Immature natural killer cell (primary cell): Measurements from ENCODE around the gene CRB3. TPM values are rescaled to one million over a fixed set of nuclear protein-coding genes. Genes with fewer than 3 reads are reported as not detected.
A peak's percentile ranks its signal among the peaks of the same experiment; 100 is the strongest.

ENCODE experiments used
- DNase-seq, 3 donors: peaks; one replicate each; pipeline ENCODE4 v3.0.0; 2022; ENCODE audit warnings: mixed read lengths in 1 of 3
- H3K27ac Mint-ChIP-seq, 6 donors: one replicate each; pipeline ENCODE4 v1.8.0; 2020; ENCODE audit warnings: mixed read lengths in 6 of 6, mild to moderate bottlenecking in 5 of 6, inconsistent platforms in 4 of 6, moderate library complexity in 3 of 6
- H3K27me3 Mint-ChIP-seq, 3 donors: one replicate each; pipeline ENCODE4 v1.8.0; 2020 to 2021; ENCODE audit warnings: low read depth in 3 of 3, mild to moderate bottlenecking in 3 of 3, mixed read lengths in 3 of 3, moderate library complexity in 3 of 3, inconsistent platforms in 1 of 3
- H3K36me3 Mint-ChIP-seq, 3 donors: one replicate each; pipeline ENCODE4 v1.8.0; 2020; ENCODE audit warnings: mixed read lengths in 3 of 3, inconsistent platforms in 2 of 3, mild to moderate bottlenecking in 2 of 3
- H3K4me1 Mint-ChIP-seq, 2 donors: one replicate each; pipeline ENCODE4 v1.8.0; 2020; ENCODE audit warnings: inconsistent platforms in 2 of 2, mild to moderate bottlenecking in 2 of 2, mixed read lengths in 2 of 2, moderate library complexity in 1 of 2
- H3K4me3 Mint-ChIP-seq, 5 donors: one replicate each; pipeline ENCODE4 v1.8.0; 2020; ENCODE audit warnings: mild to moderate bottlenecking in 5 of 5, mixed read lengths in 5 of 5, inconsistent platforms in 3 of 5, moderate library complexity in 3 of 5
- H3K9me3 Mint-ChIP-seq, 6 donors: one replicate each; pipeline ENCODE4 v1.8.0; 2020; ENCODE audit warnings: mild to moderate bottlenecking in 6 of 6, mixed read lengths in 6 of 6, inconsistent platforms in 4 of 6, moderate library complexity in 3 of 6
- polyA plus RNA-seq, 3 donors: library from polyadenylated mRNA; unstranded; fragments of 300-500 nt; fragmentation: Illumina TruSeq; gene quantifications; one replicate each; pipeline ENCODE4 v1.2.3, GENCODE V29; 2021

The CRB3 gene
- polyA plus RNA-seq, 3 donors from 2014 or later, result 0.39 TPM; not detected in 2

DNA sequence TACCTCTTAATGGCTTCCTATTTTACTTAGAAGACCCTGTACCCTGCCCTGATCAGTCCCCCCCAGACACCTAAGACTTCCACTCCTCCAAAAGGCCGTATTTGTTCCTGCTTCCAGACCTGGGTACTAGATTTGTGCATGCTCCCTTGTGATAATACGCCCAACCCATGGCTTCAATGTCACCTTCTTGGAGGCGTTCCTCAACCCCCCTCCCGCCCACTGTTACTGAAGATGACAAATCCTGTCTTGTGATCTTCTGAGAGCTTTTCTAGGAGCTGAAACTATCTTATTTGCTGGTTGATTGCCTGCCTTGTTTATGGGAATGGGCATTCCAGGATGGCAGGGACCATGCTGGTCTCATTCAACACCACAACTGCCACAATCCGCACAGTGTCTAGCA lies 13.9 kb upstream of the CRB3 start:
- H3K4me1 Mint-ChIP-seq, result no peaks in the 10 kb centered on the region
- peaks cover 15 to 23% (median 17%) of the 10 kb centered on the region in 3 donors for H3K36me3 Mint-ChIP-seq
- H3K27me3 Mint-ChIP-seq, result no peaks in the 10 kb centered on the region
- DNase-seq, result no peak
- peaks cover 0 to 8% (median 2%) of the 10 kb centered on the region in 6 donors for H3K9me3 Mint-ChIP-seq
- H3K27ac Mint-ChIP-seq, result no peak overlapping the region
- H3K4me3 Mint-ChIP-seq, result no peak overlapping the region

DNA sequence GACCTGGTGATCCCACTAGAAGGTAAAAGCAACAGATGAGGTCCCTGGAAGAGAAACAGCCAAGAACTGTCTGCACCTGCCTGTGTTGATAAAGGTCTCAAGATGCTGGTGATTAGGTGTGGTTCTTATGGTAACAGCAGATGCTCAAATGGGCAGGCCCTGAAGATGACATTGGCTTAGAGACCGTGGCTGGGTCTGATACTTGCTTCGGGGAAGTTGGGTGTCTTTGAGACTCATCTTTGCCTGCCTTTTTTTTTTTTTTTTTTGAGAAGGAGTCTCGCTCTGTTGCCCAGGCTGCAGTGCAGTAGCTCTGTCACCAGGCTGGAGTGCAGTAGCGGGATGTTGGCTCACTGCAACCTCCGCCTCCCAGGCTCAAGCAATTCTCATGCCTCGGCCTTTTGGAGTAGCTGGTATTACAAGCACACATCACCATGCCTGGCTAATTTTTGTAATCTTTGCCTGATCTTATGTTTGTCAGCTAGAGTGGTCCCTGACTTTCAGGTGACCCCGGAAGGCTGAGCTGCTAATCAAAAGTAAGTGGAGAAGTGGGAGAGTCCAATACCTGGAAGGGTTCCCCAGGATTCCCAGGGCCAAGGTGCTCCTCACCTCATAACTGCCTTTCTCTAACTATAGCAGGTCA lies 12.4 kb upstream of the CRB3 start:
- no peak overlapping the region for H3K27ac Mint-ChIP-seq
- peaks cover 0 to 2% (median 0%) of the 10 kb centered on the region in 3 donors for H3K27me3 Mint-ChIP-seq

DNA sequence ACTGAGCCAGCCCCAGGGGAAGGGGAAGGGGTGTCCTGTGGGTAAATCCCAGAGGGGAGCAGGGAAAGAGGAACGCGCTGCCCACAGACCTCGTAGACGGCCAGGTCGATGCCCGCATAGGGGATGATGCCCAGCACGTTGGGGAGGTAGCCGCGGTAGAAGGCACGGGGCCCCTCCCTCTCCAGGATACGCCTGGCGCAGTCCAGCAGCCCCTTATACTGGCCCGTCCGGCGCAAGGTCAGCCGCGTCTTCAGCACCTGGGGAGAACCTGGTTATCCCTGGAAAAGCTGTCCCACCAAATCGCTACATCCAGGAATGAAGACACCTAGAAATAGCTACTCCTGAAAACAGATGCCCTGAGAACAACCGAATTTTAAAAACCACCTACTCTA lies 11.9 kb upstream of the CRB3 start:
- no peak overlapping the region for H3K4me3 Mint-ChIP-seq
- no peak overlapping the region for H3K27ac Mint-ChIP-seq
- peaks cover 0 to 8% (median 2%) of the 10 kb centered on the region in 6 donors for H3K9me3 Mint-ChIP-seq
- H3K27me3 Mint-ChIP-seq, result peaks cover 0 to 2% (median 0%) of the 10 kb centered on the region in 3 donors
- no peak for DNase-seq
- H3K36me3 Mint-ChIP-seq, result peaks cover 16 to 24% (median 18%) of the 10 kb centered on the region in 3 donors
- H3K4me1 Mint-ChIP-seq, result no peaks in the 10 kb centered on the region

More for the DNA sequence above, 12.4 kb upstream of the CRB3 start:
- no peak for DNase-seq
- H3K4me3 Mint-ChIP-seq, result no peak overlapping the region
- H3K36me3 Mint-ChIP-seq, result peaks cover 18 to 24% (median 20%) of the 10 kb centered on the region in 3 donors
- peaks cover 0 to 8% (median 2%) of the 10 kb centered on the region in 6 donors for H3K9me3 Mint-ChIP-seq
- H3K4me1 Mint-ChIP-seq, result no peaks in the 10 kb centered on the region

DNA sequence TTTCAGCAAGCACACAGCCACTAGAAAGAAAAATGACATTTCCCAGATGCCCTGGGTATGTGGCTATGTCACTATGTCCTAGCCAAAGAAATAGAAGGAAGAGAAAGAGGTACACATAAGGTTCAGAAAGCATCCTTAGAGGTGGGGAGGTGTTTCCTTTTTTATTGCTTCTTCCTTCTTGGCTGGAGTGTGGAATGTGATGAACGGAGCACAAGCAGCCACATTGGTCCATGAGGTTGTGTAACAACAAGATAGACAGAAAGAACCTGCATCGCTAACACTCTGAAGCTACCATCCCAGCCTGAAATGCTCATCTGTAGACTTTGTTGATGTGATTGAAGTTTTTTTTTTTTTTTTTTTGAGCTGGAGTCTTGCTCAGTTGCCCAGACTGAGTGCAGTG lies 11.2 kb upstream of the CRB3 start:
- peaks cover 0 to 2% (median 0%) of the 10 kb centered on the region in 3 donors for H3K27me3 Mint-ChIP-seq
- peaks cover 0 to 8% (median 2%) of the 10 kb centered on the region in 6 donors for H3K9me3 Mint-ChIP-seq
- DNase-seq, result no peak
- H3K36me3 Mint-ChIP-seq, result peaks cover 16 to 24% (median 18%) of the 10 kb centered on the region in 3 donors
- H3K27ac Mint-ChIP-seq, result no peak overlapping the region
- H3K4me3 Mint-ChIP-seq, result no peak overlapping the region
- no peaks in the 10 kb centered on the region for H3K4me1 Mint-ChIP-seq

DNA sequence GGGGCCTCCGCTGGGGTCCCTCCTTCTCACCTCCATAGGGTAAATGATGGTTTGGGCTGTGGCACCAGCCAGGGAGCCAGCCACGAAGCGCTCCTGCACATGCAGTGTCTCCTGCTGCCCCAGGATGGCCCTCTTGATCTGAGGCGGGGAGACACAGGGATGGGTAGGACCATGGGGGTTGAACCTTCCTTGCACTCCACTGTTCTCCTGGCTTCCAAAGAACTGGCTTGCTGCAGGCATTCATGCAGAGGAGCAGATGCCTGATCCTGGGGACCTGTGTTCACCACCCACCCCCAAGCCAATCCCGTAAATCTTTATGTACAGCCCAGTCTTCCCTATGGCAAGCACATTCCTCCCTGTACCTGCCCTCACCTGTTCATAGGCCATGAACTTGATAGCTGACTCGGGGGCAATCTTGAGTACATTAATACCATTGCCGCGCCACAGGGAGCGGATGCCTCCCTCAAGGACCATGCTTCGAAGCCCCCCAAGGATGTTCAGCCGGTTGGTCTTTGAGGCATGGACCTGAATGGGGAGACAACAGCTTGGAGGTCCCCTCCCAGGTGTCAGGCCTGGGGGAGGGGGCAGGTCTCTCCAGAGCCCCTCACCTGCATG lies 10.0 kb upstream of the CRB3 start:
- H3K4me3 Mint-ChIP-seq, result no peak overlapping the region
- peaks cover 0 to 8% (median 2%) of the 10 kb centered on the region in 6 donors for H3K9me3 Mint-ChIP-seq
- H3K4me1 Mint-ChIP-seq, result peaks cover 5 to 10% of the 10 kb centered on the region in 2 donors
- peaks cover 16 to 24% (median 18%) of the 10 kb centered on the region in 3 donors for H3K36me3 Mint-ChIP-seq
- H3K27ac Mint-ChIP-seq, result no peak overlapping the region
- DNase-seq, result no peak
- H3K27me3 Mint-ChIP-seq, result peaks cover 0 to 6% (median 0%) of the 10 kb centered on the region in 3 donors

DNA sequence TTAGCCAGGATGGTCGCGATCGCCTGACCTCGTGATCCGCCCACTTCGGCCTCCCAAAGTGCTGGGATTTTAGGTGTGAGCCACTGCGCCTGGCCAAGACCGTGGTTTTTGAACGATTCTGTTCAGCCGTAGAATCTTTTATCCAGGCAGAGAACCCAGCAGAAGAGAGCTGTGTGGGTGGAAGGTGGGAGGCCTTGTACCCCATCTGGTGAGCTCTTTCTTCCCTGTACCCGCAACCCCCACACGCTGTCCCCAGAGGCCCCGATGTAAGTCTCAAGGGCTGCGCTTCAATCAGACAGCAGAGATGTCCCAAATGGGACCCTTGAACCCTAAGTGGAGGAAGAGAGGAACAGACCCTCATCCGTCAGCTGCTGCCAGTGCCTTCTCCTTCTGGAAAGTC lies 8.1 kb upstream of the CRB3 start:
- no peak overlapping the region for H3K4me3 Mint-ChIP-seq

DNA sequence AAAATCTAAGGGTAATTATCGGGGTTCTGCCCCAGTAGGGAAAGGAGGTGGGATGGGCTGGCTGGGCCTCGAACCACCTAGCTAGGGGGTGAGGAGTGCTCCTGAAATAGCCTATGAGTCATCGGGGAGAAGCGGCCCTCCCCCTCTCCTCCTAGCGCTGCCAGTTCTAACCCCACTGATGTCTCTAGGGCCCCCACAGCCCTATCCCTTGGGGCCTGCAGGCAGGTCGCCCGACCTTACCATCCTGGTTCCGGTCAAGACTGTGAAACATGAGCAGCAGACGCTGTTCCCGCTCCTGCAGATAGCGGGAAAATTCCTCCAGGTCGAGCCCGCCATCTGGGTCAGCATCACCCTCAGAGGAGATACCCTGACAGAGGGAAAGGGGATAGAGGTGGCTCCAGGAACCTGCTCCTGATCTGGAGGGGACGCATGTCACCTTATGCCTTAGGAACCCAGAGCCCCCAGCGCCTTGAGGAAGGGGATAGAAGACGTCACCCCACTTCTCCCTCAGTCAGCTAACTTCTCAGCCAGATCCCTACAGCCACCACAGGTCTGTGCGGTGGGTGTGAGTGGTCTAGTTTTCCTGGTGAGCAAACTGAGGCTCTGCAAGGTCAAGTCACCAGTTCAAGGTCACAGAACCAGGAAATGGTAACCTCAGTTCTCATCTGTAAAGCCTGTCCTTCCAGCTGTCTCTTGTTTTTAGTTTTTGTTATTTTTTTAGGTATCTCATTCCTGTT lies 5.9 kb upstream of the CRB3 start:
- H3K4me1 Mint-ChIP-seq, result peaks cover 10 to 22% of the 10 kb centered on the region in 2 donors
- peak overlapping the region; percentile 78 to 86 (median 83) for H3K4me3 Mint-ChIP-seq
- H3K9me3 Mint-ChIP-seq, result peaks cover 0 to 4% (median 2%) of the 10 kb centered on the region in 6 donors
- H3K36me3 Mint-ChIP-seq, result peaks cover 11 to 16% (median 13%) of the 10 kb centered on the region in 3 donors
- H3K27me3 Mint-ChIP-seq, result peaks cover 6 to 10% (median 6%) of the 10 kb centered on the region in 3 donors
- H3K27ac Mint-ChIP-seq, result peak overlapping the region in 4 of 6 donors; percentile 33 to 83 (median 67)
- no peak for DNase-seq

More for the DNA sequence above, 8.1 kb upstream of the CRB3 start:
- Mint-ChIP-seq H3K9me3 (peaks cover 0 to 8% (median 2%) of the 10 kb centered on the region in 6 donors), H3K27ac (no peak overlapping the region), H3K4me1 (peaks cover 10 to 22% of the 10 kb centered on the region in 2 donors), H3K36me3 (peaks cover 16 to 24% (median 18%) of the 10 kb centered on the region in 3 donors), H3K27me3 (peaks cover 4 to 10% (median 6%) of the 10 kb centered on the region in 3 donors)
- no peak for DNase-seq

DNA sequence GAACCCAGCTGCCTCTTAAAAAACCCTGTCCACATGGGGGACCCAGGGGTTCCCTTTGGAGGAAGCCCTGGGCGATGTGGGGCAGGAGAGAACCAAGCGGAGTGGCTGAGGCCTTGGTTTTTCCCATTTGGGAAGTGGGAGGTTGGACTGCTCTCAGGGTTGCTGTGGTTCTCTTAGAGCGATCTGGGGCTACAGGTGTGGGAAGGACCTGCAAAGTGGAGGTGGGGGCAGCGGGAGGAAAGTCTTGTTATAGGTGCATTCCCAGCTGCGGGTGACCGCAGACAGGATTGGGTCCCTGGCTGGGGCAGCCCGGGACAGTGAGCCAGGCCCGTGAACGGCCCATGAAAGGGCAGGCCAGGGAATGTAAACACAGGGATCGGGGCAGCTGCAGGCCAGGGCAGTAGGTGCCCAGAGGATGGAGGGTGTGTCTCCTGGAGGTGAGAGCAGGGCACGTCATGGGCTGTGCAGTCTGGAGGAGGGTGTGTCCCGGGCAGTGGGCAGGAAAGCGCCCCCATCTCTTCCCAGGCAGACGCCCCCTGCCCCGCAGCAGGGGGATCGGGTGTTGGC lies 5.3 kb upstream of the CRB3 start:
- peaks cover 6 to 10% (median 6%) of the 10 kb centered on the region in 3 donors for H3K27me3 Mint-ChIP-seq
- peaks cover 10 to 22% of the 10 kb centered on the region in 2 donors for H3K4me1 Mint-ChIP-seq
- H3K4me3 Mint-ChIP-seq, result peak overlapping the region; percentile 78 to 86 (median 83)
- peak overlapping the region in 5 of 6 donors; percentile 6 to 83 (median 64) for H3K27ac Mint-ChIP-seq
- H3K9me3 Mint-ChIP-seq, result peaks cover 0 to 2% (median 0%) of the 10 kb centered on the region in 6 donors
- H3K36me3 Mint-ChIP-seq, result peaks cover 7 to 11% (median 9%) of the 10 kb centered on the region in 3 donors
- no peak for DNase-seq

DNA sequence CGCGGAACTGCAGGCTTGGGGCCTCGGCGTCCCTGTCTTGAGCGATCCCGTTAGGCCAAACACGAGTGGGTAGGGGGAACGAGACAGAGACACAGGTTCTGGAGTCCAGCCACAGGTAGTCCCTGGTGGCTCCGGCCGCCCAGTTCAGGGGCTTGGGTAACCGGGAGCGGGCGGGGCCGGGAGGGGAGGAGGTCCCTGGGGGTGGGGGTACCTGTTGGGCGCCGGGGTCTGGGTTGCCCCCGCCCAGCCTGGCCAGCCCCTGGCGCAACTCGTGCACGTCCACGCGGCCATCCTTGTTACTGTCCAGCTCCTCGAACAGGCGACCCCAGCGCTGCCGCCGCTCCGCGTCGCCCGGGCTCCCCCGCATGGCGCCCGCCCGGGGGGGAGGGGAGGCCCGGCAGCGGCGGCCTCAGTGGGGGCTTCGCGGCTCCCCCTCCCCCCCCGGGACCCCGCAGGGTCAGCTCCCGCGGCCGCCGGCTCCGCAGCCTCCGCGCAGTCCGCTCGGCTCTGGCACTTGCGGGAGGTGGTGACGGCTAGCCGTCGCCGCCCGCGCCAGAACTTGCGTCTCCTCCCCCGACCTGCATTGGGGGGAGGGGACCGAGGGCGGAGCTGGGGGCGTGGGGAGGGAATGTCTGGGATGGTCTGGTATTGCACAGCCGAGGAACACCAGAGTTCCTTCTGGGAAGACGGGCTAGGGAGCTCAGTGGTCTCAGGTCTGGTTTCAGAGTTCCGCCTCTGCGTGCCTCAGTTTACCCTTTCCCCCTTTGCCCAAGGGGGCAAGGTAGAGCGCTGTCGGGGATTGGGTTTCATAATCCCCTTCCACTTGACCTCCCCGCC lies 4.6 kb upstream of the CRB3 start, which contains the start of gene SLC25A23:
Gene SLC25A23, minus strand, starts transcription at position 531 of the 837 bp plus-strand sequence. Its CDS starts 164 bp downstream, at position 367.
- H3K27ac Mint-ChIP-seq, result peak within 1 kb of the TSS; percentile 80 to 92 (median 85)
- no peaks in the 10 kb centered on the region for H3K9me3 Mint-ChIP-seq
- H3K4me3 Mint-ChIP-seq, result peak within 1 kb of the TSS; percentile 94 to 97 (median 96)
- DNase-seq, result peak; percentile 47 to 55 (median 49)
- peaks cover 6 to 10% (median 6%) of the 10 kb centered on the region in 3 donors for H3K27me3 Mint-ChIP-seq
- peaks cover 12 to 22% of the 10 kb centered on the region in 2 donors for H3K4me1 Mint-ChIP-seq
- peaks cover 4 to 10% (median 8%) of the 10 kb centered on the region in 3 donors for H3K36me3 Mint-ChIP-seq

DNA sequence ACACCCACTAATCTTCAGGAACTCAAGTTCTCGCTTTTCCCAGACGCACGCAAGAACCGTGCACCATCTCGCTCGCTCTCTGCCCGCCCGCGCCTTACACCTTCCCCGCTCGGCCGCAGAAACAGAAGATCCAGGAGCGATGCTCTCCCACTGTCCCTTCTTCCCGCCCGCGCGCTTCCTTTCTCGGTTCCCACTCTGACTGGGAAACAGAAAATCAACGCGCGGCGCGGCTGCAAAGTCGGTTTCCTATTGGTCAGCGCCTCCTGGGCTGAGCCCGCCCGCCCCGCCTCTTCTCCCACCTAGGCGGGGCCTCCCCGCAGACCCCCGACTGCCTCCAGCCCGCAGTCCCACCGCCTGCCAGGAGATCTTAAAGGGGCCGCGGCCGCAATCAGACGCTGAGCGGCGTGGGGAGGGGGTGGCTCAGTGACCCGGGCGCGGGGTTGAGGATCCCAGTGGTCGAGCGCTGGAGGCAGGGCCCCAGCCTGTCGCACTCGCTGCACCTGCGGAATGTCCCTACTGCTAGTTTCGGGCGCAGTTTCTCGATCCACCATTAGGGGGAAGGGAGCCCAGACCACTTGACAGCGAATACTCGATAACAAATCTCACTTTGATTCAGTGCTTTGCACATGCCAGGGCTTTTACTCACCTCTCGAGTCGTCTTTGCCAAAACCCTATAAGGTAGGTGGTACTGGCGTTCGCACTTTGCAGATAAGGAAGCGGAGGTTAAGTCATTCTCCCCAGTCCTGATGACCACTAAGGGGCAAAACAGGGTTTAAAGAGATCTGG lies 3.8 kb upstream of the CRB3 start:
- Mint-ChIP-seq H3K27me3 (peaks cover 6 to 10% (median 7%) of the 10 kb centered on the region in 3 donors), H3K4me3 (peak overlapping the region; percentile 94 to 97 (median 96)), H3K9me3 (no peaks in the 10 kb centered on the region), H3K27ac (peak overlapping the region; percentile 80 to 92 (median 85)), H3K4me1 (peaks cover 15 to 22% of the 10 kb centered on the region in 2 donors), H3K36me3 (peaks cover 1 to 5% (median 2%) of the 10 kb centered on the region in 3 donors)
- DNase-seq, result peak; percentile 95 to 96 (median 96)

DNA sequence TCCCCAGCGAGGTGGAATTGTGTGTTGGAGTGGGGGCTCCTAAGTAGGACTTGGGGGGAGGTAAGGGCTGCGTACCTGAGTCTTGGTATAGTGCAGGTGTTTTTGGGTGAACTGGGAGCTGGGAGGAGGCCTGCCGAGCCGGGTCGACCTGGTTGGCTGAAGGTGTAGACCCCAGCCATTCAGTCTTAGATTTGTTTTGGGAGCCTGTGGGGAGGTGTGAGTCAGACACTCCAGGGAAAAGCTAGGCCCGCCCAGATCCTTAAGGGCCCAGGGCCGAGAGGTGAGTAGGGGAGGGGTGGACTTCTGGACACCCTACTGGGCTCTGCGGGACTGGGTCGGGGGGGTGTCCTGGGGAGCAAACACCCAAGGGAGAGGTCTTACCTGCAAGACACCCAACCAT lies 935 bp downstream of the CRB3 start:
- peaks cover 8 to 10% of the 10 kb centered on the region in 2 donors for H3K4me1 Mint-ChIP-seq
- H3K27ac Mint-ChIP-seq, result no peak overlapping the region
- H3K27me3 Mint-ChIP-seq, result peaks cover 5 to 7% (median 7%) of the 10 kb centered on the region in 3 donors
- no peak for DNase-seq
- no peaks in the 10 kb centered on the region for H3K9me3 Mint-ChIP-seq
- no peak overlapping the region for H3K4me3 Mint-ChIP-seq
- H3K36me3 Mint-ChIP-seq, result peaks cover 4% of the 10 kb centered on the region in 3 donors

DNA sequence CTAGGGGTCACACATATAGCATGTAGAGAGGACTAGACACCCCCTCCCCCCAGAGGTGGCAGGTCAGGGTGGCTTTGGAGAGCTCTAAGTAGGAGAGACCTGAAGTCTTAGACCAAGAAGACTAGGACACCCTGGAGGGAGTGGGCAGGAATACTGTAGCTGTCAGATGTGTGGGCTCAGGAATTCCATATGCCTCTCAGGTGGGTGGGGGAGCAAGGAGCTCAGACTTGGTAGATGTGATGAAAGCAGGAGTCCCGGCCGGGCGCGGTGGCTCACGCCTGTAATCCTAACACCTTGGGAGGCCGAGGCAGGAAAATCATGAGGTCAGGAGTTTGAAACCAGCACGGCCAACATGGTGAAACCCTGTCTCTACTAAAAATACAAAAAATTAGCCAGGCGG lies 1.6 kb downstream of the CRB3 start:
- no peak for DNase-seq
- Mint-ChIP-seq H3K36me3 (peaks cover 4 to 7% (median 4%) of the 10 kb centered on the region in 3 donors), H3K27me3 (peaks cover 0 to 4% (median 3%) of the 10 kb centered on the region in 3 donors), H3K4me3 (no peak overlapping the region), H3K9me3 (no peaks in the 10 kb centered on the region), H3K27ac (no peak overlapping the region), H3K4me1 (peaks cover 2 to 6% of the 10 kb centered on the region in 2 donors)
